Transverse colon (tissue), 4 donors: ENCODE measurements around the gene RIPPLY2. TPM values are rescaled to one million over a fixed set of nuclear protein-coding genes. Genes with fewer than 3 reads are reported as not detected.
"Not testable (repeated sequence)": the region's sequence is repeated elsewhere in the genome, so short reads cannot be mapped to it uniquely, and the experiment has no call there.

Experiments used
- DNase-seq: peaks from one replicate; pipeline ENCODE4 v3.0.0-alpha.2; 2019
- H3K27ac ChIP-seq, 4 donors: fragments of 200-600 bp; sonication (generic); 2 replicates each; pipeline ENCODE4 v1.5.1; 2016 to 2018; ENCODE audit warnings: inconsistent platforms in 4 of 4
- H3K27me3 ChIP-seq: fragments of 200-600 bp; sonication (generic); 2 replicates; pipeline ENCODE4 v1.5.1; 2017; ENCODE audit warnings: inconsistent platforms
- H3K36me3 ChIP-seq, 4 donors: fragments of 200-600 bp; sonication (generic); 2 replicates each; pipeline ENCODE4 v1.5.1; 2017 to 2019; ENCODE audit warnings: inconsistent platforms in 4 of 4
- H3K4me1 ChIP-seq, 4 donors: fragments of 200-600 bp; sonication (generic); 2 replicates each; pipeline ENCODE4 v1.5.1; 2017 to 2020; ENCODE audit warnings: inconsistent platforms in 4 of 4
- H3K4me3 ChIP-seq, 4 donors: fragments of 200-600 bp; sonication (generic); 1 replicate in 1 of 4; 2 replicates in 3 of 4; pipeline versions ENCODE4 v1.5.1 to v1.6.1; 2017 to 2019; ENCODE audit warnings: inconsistent platforms in 4 of 4
- H3K9me3 ChIP-seq, 2 donors: fragments of 200-600 bp; sonication (generic); 2 replicates each; pipeline ENCODE4 v1.5.1; 2017 to 2019; ENCODE audit warnings: inconsistent platforms in 2 of 2
- CTCF ChIP-seq, 5 experiments: fragments of 200-600 bp in 3 of 5; fragments of 450-650 bp in 2 of 5; sonication (generic) in 3 of 5; IDR thresholded peaks; 1 replicate in 2 of 5; 2 replicates in 3 of 5; pipeline ENCODE4 v1.5.1; 2016 to 2017; ENCODE audit warnings: antibody characterized with exemption in 5 of 5, inconsistent platforms in 3 of 5, mild to moderate bottlenecking in 2 of 5, moderate library complexity in 1 of 5
- EP300 ChIP-seq: sonication (generic); formaldehyde crosslinking; IDR thresholded peaks from one replicate; pipeline ENCODE4 v1.6.1; 2017; ENCODE audit warnings: antibody characterized with exemption, low read depth
- POLR2A ChIP-seq: fragments of 450-650 bp; IDR thresholded peaks from one replicate; pipeline ENCODE4 v1.6.1; 2016; ENCODE audit warnings: antibody characterized with exemption, mild to moderate bottlenecking, moderate library complexity
- POLR2AphosphoS5 ChIP-seq, 3 donors: sonication (generic); formaldehyde crosslinking; IDR thresholded peaks; one replicate each; pipeline ENCODE4 v1.6.1; 2016; ENCODE audit warnings: antibody characterized with exemption in 3 of 3
- WGBS, 2 donors: methylation state at CpG; one replicate each; pipeline ENCODE4 v1.1.5; 2018; ENCODE audit warnings: low coverage in 1 of 2; 5-methylcytosine and 5-hydroxymethylcytosine counted together
- in situ Hi-C, 4 donors: fragments of 200-750 bp; cut with MboI; loops; one replicate each; pipeline versions ENCODE4 v1.15.0 to v1.15.1; 2017; ENCODE audit warnings: low sequenced_read_pairs in 3 of 4, low pct_ligation_motif_present in 1 of 4, low pct_unique_long_range_greater_than_20kb in 1 of 4
- intact Hi-C: fragments of 100-400 bp; cut with DNase I; formaldehyde crosslinking; loops from one replicate; pipeline ENCODE4 v1.15.1; 2023; ENCODE audit warnings: low total_unique reads
- total RNA-seq, 4 donors: library from RNA; depleted of rRNA; stranded (reverse); fragments of >200 nt; gene quantifications; one replicate each; pipeline ENCODE4 v1.1.0, GENCODE V29; 2016

The RIPPLY2 gene
- not detected for total RNA-seq

GRCh38 chr6:83853178-83854000 is at the start of gene RIPPLY2:
Gene RIPPLY2, plus strand, starts transcription at chr6:83853360. Its CDS starts 57 bp downstream, at chr6:83853417.
- TF ChIP-seq EP300, result no peak
- H3K27me3 ChIP-seq, result peaks cover 60% of the 10 kb centered on the region
- intact Hi-C loops (no loop called here), in situ Hi-C loops (no loop called here)
- WGBS, 2 donors, result 0 to 8% methylated on average over 3 to 64 of the region's 81 CpGs
- peak; percentile 7 for DNase-seq
- H3K36me3 ChIP-seq, result no peaks in the 10 kb centered on the region
- H3K9me3 ChIP-seq, result no peaks in the 10 kb centered on the region
- peaks cover 0 to 15% (median 14%) of the 10 kb centered on the region in 4 donors for H3K4me1 ChIP-seq
- H3K27ac ChIP-seq, result no peak within 1 kb of the TSS
- peak within 1 kb of the TSS; percentile 18 to 46 (median 27) for H3K4me3 ChIP-seq

- H3K27ac ChIP-seq, in situ Hi-C loops, DNase-seq, H3K4me3 ChIP-seq, H3K36me3 ChIP-seq, H3K27me3 ChIP-seq, H3K9me3 ChIP-seq, H3K4me1 ChIP-seq: not testable (repeated sequence)
- intact Hi-C loops, result loop anchor here (10.0 kb wide), 1 partner anchor 1859 kb away; no protein-coding TSS in a partner anchor
- WGBS, 2 donors, result 80 to 95% methylated on average over 1 to 11 of the region's 21 CpGs
These were observed 49.7 kb upstream of the RIPPLY2 start for GRCh38 chr6:83803492-83803891.

- H3K4me3 ChIP-seq, result no peak overlapping the region
- intact Hi-C loops, result loop anchor here (10.0 kb wide), 1 partner anchor 1860 kb away; no protein-coding TSS in a partner anchor
- H3K27ac ChIP-seq, result no peak overlapping the region
- in situ Hi-C loops, result no loop called here
- no peaks in the 10 kb centered on the region for H3K27me3 ChIP-seq
- no peaks in the 10 kb centered on the region for H3K9me3 ChIP-seq
- no peaks in the 10 kb centered on the region for H3K36me3 ChIP-seq
- no peak for DNase-seq
- H3K4me1 ChIP-seq, result no peaks in the 10 kb centered on the region
- no peak for TF ChIP-seq CTCF (IDR thresholded peaks at IDR 0.05)
- no peak for TF ChIP-seq POLR2A
- no peak for TF ChIP-seq POLR2AphosphoS5 (IDR thresholded peaks at IDR 0.05)
- no peak for TF ChIP-seq EP300
These were observed 48.3 kb upstream of the RIPPLY2 start for GRCh38 chr6:83804886-83805285.

GRCh38 chr6:83808005-83808404 is 45.2 kb upstream of the RIPPLY2 start:
- TF ChIP-seq POLR2AphosphoS5 (IDR thresholded peaks at IDR 0.05) (no peak), CTCF (IDR thresholded peaks at IDR 0.05) (no peak), POLR2A (no peak), EP300 (no peak)
- no peak for DNase-seq
- in situ Hi-C loops, result no loop called here
- Histone ChIP-seq H3K36me3 (no peaks in the 10 kb centered on the region), H3K4me3 (no peak overlapping the region), H3K9me3 (no peaks in the 10 kb centered on the region), H3K4me1 (no peaks in the 10 kb centered on the region), H3K27ac (no peak overlapping the region), H3K27me3 (no peaks in the 10 kb centered on the region)
- intact Hi-C loops, result loop anchor here (10.0 kb wide), 1 partner anchor 1863 kb away; no protein-coding TSS in a partner anchor

- WGBS, 2 donors, result 43 to 50% methylated on average over 3 of the region's 3 CpGs
- H3K36me3 ChIP-seq, result no peaks in the 10 kb centered on the region
- no peak for TF ChIP-seq POLR2A
- no peak for TF ChIP-seq CTCF (IDR thresholded peaks at IDR 0.05)
- TF ChIP-seq POLR2AphosphoS5 (IDR thresholded peaks at IDR 0.05), result no peak
- no peak for TF ChIP-seq EP300
- H3K4me1 ChIP-seq, result no peaks in the 10 kb centered on the region
- in situ Hi-C loops, result no loop called here
- H3K27me3 ChIP-seq, result no peaks in the 10 kb centered on the region
- intact Hi-C loops, result loop anchor here (10.0 kb wide), 1 partner anchor 1864 kb away; no protein-coding TSS in a partner anchor
- no peak overlapping the region for H3K4me3 ChIP-seq
- no peak for DNase-seq
- H3K27ac ChIP-seq, result no peak overlapping the region
- no peaks in the 10 kb centered on the region for H3K9me3 ChIP-seq
These were observed 44.2 kb upstream of the RIPPLY2 start for GRCh38 chr6:83808926-83809325.
